ENCODE measurements around the gene SMIM1. TPM values are rescaled to one million over a fixed set of nuclear protein-coding genes. Genes with fewer than 3 reads are reported as not detected.

The SMIM1 gene
- total RNA-seq, 4 donors from 2014 or later = 4.7 TPM; not detected in 3

- TF ChIP-seq, protein P1, sequence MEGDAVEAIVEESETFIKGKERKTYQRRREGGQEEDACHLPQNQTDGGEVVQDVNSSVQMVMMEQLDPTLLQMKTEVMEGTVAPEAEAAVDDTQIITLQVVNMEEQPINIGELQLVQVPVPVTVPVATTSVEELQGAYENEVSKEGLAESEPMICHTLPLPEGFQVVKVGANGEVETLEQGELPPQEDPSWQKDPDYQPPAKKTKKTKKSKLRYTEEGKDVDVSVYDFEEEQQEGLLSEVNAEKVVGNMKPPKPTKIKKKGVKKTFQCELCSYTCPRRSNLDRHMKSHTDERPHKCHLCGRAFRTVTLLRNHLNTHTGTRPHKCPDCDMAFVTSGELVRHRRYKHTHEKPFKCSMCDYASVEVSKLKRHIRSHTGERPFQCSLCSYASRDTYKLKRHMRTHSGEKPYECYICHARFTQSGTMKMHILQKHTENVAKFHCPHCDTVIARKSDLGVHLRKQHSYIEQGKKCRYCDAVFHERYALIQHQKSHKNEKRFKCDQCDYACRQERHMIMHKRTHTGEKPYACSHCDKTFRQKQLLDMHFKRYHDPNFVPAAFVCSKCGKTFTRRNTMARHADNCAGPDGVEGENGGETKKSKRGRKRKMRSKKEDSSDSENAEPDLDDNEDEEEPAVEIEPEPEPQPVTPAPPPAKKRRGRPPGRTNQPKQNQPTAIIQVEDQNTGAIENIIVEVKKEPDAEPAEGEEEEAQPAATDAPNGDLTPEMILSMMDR (IDR thresholded peaks at IDR 0.05; ENCODE audit: low read depth) = no peak
Observed at GRCh38 chr1:3741566-3742438, 30.7 kb upstream of the SMIM1 start.

DNA sequence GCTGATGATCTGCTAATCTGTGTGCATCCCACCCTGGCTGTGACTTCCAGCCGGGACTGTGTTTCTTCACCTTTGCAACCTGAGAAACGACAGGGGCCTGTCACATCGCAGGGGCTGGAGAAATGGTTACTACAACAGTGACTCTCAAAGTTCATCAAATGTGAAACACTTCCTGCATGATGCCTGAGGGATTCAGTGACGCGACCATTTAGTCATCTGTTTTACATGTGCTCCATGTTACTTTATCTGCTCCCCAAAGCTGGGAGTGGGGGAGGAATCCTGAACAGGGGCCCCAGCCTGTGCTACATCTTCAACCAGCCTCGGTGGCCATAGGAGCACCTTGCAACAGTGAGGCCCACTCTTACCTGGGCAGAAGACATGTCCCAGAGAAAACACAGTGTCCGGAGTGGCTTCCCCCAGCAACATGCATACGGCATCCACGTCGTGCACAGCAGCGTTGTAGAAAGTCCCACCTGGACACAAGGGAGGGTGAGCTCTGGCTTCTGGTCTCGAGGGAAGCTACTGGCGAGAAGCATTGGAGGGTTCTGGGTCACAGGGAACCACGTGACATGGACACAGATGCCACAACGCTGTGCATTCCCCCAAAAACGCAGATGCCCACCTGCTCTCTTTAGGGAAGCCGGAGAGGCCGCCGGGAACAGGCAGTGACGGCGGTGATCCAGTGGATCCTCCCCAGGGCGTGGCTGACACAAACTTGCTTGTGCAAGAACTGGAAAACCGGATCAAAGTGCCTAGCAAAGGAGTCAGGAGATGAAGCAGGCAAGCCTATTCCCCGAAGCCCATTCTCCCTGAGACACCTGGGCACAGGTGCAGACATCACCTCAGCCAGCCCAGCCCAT, 29.9 kb upstream of the SMIM1 start:
- TF ChIP-seq, protein P1 (IDR thresholded peaks at IDR 0.05; ENCODE audit: low read depth) = no peak

DNA sequence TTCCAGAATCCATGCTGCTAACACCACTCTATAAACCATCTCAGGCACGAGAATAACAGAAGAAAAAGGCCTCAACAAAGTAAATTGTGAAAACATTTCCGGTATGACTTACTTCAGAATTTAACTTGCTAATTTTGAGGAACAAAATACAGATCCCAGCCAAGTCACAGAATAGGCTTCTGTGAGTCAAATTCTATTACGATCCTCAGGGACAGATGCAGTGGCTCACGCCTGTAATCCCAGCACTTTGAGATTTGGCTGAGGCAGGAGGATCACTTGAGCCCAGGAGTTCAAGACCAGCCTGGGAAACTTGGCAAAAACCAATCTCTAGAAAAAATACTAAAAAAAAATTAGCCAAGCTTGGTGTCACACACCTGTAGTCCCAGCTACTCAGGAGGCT, 29.1 kb upstream of the SMIM1 start:
- TF ChIP-seq, protein P1 (IDR thresholded peaks at IDR 0.05; ENCODE audit: low read depth) = no peak

DNA sequence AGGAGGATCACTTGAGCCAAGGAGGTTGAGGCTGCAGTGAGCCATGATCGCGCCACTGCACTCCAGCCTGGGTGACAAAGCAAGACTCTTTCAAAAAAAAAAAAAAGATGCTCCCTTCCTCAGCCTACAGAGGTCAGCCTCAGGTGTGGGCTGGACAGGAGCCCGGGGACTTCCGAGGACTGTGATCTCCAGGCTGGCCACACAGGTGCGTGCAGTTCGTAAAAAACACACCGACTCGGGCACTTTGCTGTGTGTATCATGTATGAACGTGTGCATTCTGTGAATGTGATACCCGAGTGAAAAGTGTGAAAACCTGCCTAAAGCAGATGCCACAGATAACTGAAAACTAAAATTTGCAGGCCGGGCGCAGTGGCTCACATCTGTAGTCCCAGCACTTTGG, 28.7 kb upstream of the SMIM1 start:
- TF ChIP-seq, protein P1 (IDR thresholded peaks at IDR 0.05; ENCODE audit: low read depth) = no peak

GRCh38 chr1:3744646-3745045, 27.9 kb upstream of the SMIM1 start:
- TF ChIP-seq, protein P1 (IDR thresholded peaks at IDR 0.05; ENCODE audit: low read depth) = no peak

GRCh38 chr1:3745071-3745470, 27.5 kb upstream of the SMIM1 start:
- TF ChIP-seq, protein P1 (IDR thresholded peaks at IDR 0.05; ENCODE audit: low read depth) = no peak

Data from subcutaneous adipose tissue (tissue), 4 donors.